ENCODE measurements around the gene TRIOBP.
"Not testable (repeated sequence)": the region's sequence is repeated elsewhere in the genome, so short reads cannot be mapped to it uniquely, and the experiment has no call there.

TRIOBP gene

DNA sequence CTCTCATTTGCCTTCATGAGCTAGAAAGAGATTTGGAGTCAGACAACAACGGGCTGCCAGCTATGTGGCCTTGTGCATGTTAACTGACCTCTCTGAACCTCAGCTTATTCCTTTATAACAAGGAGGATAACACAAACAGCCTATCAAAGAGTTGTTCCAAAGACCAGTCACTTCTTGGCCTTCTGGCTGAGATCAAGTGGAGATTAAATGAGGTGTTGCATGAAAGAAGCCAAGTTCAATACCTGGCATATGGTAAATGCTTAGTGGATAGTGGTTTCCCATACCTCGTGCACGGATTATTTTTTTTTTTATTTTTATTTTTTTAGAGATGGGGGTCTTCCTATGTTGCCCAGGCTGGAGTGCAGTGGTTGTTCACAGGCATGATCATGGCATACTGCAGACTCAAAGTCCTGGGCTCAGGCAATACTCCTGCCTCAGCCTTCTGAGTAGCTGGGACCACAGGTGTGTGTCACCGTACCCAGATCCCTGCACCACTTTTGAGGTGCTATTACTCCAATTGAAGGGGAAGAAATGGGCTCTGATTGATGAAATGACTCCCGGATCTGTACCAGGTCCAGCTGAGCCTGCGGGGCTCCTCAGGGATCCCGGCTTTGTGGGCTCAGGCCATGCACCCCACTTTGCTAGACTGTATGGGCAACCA, 16.5 kb upstream of the TRIOBP start:
- Histone ChIP-seq H3K79me2 (ENCODE audit: control insufficient read depth, insufficient read depth, low read length, unreplicated experiment) (peaks cover 26% of the 10 kb centered on the region), H3K27ac (ENCODE audit: low read depth, low read length) (0 out of 2 replicates have a peak overlapping the region, but pooled peaks have one; percentile 19), H3K27me3 (ENCODE audit: insufficient read depth, low read length) (no peaks in the 10 kb centered on the region), H3K36me3 (ENCODE audit: insufficient read depth, low read length) (peaks cover 3% of the 10 kb centered on the region; the same call in 1 of the 2 replicates), H3K4me1 (ENCODE audit: control insufficient read depth, insufficient read depth, low read length, unreplicated experiment) (peaks cover 13% of the 10 kb centered on the region), H2AFZ (ENCODE audit: low read length, unreplicated experiment) (no peak overlapping the region), H3K4me3 (ENCODE audit: low read depth, low read length) (no peak overlapping the region)

DNA sequence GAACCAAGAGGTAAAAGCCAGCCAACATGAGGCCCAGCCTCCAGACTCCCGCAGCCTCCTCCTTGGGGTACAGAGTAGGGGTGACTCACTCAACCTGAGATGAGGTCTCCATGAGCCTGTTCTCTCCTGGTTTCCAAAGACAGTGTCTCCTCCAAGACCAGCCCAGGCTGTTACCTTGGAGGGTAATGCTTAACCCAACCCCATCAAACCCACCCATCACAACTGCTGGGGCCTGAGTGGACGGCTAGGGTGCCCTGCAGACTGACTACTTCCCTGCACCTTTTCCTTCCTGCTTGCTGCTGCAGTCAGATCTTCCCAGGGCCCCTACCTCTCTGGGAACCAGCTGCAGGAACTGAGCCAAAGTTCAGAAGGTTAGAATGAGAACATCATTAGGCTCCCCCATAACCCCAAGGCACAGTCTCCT, 15.8 kb upstream of the TRIOBP start:
- peaks cover 3% of the 10 kb centered on the region; the same call in 1 of the 2 replicates for H3K36me3 ChIP-seq (ENCODE audit: insufficient read depth, low read length)
- no peaks in the 10 kb centered on the region for H3K27me3 ChIP-seq (ENCODE audit: insufficient read depth, low read length)
- peak overlapping the region; percentile 24 for H3K27ac ChIP-seq (ENCODE audit: low read depth, low read length)
- no peak overlapping the region for H3K4me3 ChIP-seq (ENCODE audit: low read depth, low read length)
- no peak overlapping the region for H2AFZ ChIP-seq (ENCODE audit: low read length, unreplicated experiment)
- peaks cover 20% of the 10 kb centered on the region for H3K79me2 ChIP-seq (ENCODE audit: control insufficient read depth, insufficient read depth, low read length, unreplicated experiment)
- peaks cover 13% of the 10 kb centered on the region for H3K4me1 ChIP-seq (ENCODE audit: control insufficient read depth, insufficient read depth, low read length, unreplicated experiment)

DNA sequence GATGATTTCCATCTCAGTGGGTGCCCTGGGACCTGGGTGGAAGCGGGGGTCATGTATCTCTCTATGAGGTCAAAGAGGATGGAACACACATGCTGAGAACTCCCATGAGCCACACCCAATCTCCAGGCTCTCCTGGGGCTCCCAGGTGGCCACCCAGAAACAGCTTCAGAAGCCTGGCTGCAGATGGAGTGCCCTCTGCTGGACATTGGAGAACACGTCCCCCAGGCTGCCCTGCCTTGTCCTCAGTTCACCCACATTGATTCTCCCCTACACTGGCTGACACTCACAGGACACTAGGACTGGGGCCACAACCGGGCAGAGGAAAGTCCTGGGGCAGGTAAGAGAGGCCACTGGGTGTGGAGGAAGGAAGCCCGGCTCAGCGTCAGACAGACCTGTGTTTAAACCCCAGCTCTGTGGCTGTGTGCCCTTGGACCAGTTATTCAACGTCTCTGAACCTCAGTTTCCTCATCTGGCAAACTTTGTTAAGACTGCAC, 15.2 kb upstream of the TRIOBP start:
- H3K4me1 ChIP-seq (ENCODE audit: control insufficient read depth, insufficient read depth, low read length, unreplicated experiment): peaks cover 13% of the 10 kb centered on the region
- H3K4me3 ChIP-seq (ENCODE audit: low read depth, low read length): no peak overlapping the region
- no peak overlapping the region for H2AFZ ChIP-seq (ENCODE audit: low read length, unreplicated experiment)
- peaks cover 3% of the 10 kb centered on the region; the same call in 1 of the 2 replicates for H3K36me3 ChIP-seq (ENCODE audit: insufficient read depth, low read length)
- peaks cover 14% of the 10 kb centered on the region for H3K79me2 ChIP-seq (ENCODE audit: control insufficient read depth, insufficient read depth, low read length, unreplicated experiment)
- no peaks in the 10 kb centered on the region for H3K27me3 ChIP-seq (ENCODE audit: insufficient read depth, low read length)
- peak overlapping the region; percentile 24 for H3K27ac ChIP-seq (ENCODE audit: low read depth, low read length)

DNA sequence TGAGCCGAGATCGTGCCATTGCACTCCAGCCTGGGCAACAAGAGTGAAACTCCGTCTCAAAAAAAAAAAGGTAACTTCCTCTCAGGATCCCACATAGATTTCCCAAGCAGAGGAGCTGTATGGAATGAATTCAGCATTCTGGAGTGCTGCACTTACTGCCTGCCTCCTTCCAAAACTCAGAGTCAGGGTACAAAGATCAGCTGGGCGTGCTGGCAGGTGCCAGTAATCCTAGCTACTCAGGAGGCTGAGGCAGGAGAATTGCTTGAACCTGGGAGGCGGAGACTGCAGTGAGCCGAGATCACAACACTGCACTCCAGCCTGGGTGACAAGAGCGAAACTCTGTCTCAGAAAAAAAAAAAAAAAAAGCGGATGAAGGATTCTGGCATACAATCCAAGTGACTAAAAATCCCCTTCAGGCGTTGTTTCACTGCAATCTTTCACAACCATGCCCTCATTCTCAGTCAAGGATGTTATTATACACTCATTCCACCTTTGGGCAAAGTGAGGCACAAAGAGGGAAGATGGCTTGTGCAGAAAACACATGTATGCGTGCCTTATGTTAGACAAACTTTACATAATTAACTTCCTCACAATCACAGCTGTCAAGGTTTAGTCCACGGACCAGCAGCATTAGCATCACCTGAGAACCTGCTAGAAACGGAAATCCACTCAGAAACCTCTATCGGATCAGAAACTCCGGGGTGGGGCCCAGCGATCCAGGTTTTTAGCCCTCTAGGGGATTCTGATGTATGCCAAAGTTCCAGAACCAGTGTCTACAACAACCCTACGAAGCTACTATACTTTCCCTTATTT, 11.8 kb upstream of the TRIOBP start:
- Histone ChIP-seq H2AFZ (ENCODE audit: low read length, unreplicated experiment) (no peak overlapping the region), H3K27me3 (ENCODE audit: insufficient read depth, low read length) (no peaks in the 10 kb centered on the region), H3K36me3 (ENCODE audit: insufficient read depth, low read length) (no peaks in the 10 kb centered on the region), H3K4me1 (ENCODE audit: control insufficient read depth, insufficient read depth, low read length, unreplicated experiment) (peaks cover 10% of the 10 kb centered on the region), H3K27ac (ENCODE audit: low read depth, low read length) (no peak overlapping the region), H3K4me3 (ENCODE audit: low read depth, low read length) (no peak overlapping the region), H3K79me2 (ENCODE audit: control insufficient read depth, insufficient read depth, low read length, unreplicated experiment) (peaks cover 7% of the 10 kb centered on the region)

GRCh38 chr22:37686002-37686982, 10.6 kb upstream of the TRIOBP start, which contains the start of gene NOL12:
NOL12 (plus strand) TSS chr22:37686343; CDS start chr22:37686393, 50 bp downstream.
- H3K4me1 ChIP-seq (ENCODE audit: control insufficient read depth, insufficient read depth, low read length, unreplicated experiment): peaks cover 2% of the 10 kb centered on the region
- H3K79me2 ChIP-seq (ENCODE audit: control insufficient read depth, insufficient read depth, low read length, unreplicated experiment): peaks cover 7% of the 10 kb centered on the region
- peak within 1 kb of the TSS; percentile 93 for H3K4me3 ChIP-seq (ENCODE audit: low read depth, low read length)
- peak within 1 kb of the TSS; percentile 71 for H3K27ac ChIP-seq (ENCODE audit: low read depth, low read length)
- no peak within 1 kb of the TSS for H2AFZ ChIP-seq (ENCODE audit: low read length, unreplicated experiment)
- H3K27me3 ChIP-seq (ENCODE audit: insufficient read depth, low read length): no peaks in the 10 kb centered on the region
- H3K36me3 ChIP-seq (ENCODE audit: insufficient read depth, low read length): no peaks in the 10 kb centered on the region

- Histone ChIP-seq H3K27ac (ENCODE audit: low read depth, low read length) (no peak overlapping the region), H3K4me3 (ENCODE audit: low read depth, low read length) (no peak overlapping the region), H2AFZ (ENCODE audit: low read length, unreplicated experiment) (no peak overlapping the region), H3K79me2 (ENCODE audit: control insufficient read depth, insufficient read depth, low read length, unreplicated experiment) (peaks cover 7% of the 10 kb centered on the region), H3K4me1 (ENCODE audit: control insufficient read depth, insufficient read depth, low read length, unreplicated experiment) (no peaks in the 10 kb centered on the region), H3K27me3 (ENCODE audit: insufficient read depth, low read length) (no peaks in the 10 kb centered on the region), H3K36me3 (ENCODE audit: insufficient read depth, low read length) (no peaks in the 10 kb centered on the region)
Measured at GRCh38 chr22:37690407-37690806, 6.4 kb upstream of the TRIOBP start.

- Histone ChIP-seq H3K4me3 (ENCODE audit: low read depth, low read length) (no peak overlapping the region), H3K36me3 (ENCODE audit: insufficient read depth, low read length) (no peaks in the 10 kb centered on the region), H3K4me1 (ENCODE audit: control insufficient read depth, insufficient read depth, low read length, unreplicated experiment) (peaks cover 4% of the 10 kb centered on the region), H3K27me3 (ENCODE audit: insufficient read depth, low read length) (no peaks in the 10 kb centered on the region), H2AFZ (ENCODE audit: low read length, unreplicated experiment) (no peak overlapping the region), H3K79me2 (ENCODE audit: control insufficient read depth, insufficient read depth, low read length, unreplicated experiment) (peaks cover 7% of the 10 kb centered on the region), H3K27ac (ENCODE audit: low read depth, low read length) (no peak overlapping the region)
Measured at GRCh38 chr22:37690901-37691504, 5.8 kb upstream of the TRIOBP start.

- Histone ChIP-seq H2AFZ (ENCODE audit: low read length, unreplicated experiment) (no peak overlapping the region), H3K4me1 (ENCODE audit: control insufficient read depth, insufficient read depth, low read length, unreplicated experiment) (peaks cover 11% of the 10 kb centered on the region), H3K4me3 (ENCODE audit: low read depth, low read length) (no peak overlapping the region), H3K79me2 (ENCODE audit: control insufficient read depth, insufficient read depth, low read length, unreplicated experiment) (peaks cover 1% of the 10 kb centered on the region), H3K36me3 (ENCODE audit: insufficient read depth, low read length) (no peaks in the 10 kb centered on the region), H3K27ac (ENCODE audit: low read depth, low read length) (no peak overlapping the region), H3K27me3 (ENCODE audit: insufficient read depth, low read length) (no peaks in the 10 kb centered on the region)
Measured at GRCh38 chr22:37692627-37693285, 4.1 kb upstream of the TRIOBP start.

DNA sequence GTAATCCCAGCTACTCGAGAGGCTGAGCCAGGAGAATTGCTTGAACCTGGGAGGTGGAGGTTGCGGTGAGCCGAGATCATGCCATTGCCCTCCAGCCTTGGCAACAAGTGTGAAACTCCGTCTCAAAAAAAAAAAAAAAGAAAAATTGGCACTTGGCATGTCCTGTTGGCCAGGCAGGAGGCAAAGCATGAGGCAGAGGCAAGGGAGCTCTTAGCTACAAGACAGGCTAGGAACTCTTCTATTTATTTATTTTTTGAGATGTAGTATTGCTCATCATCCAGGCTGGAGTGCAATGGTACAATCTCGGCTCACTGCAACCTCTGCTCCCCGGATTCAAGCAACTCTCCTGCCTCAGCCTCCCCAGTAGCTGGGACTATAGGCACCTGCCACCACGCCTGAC, 2.7 kb upstream of the TRIOBP start:
- H3K36me3 ChIP-seq (ENCODE audit: insufficient read depth, low read length); H3K27me3 ChIP-seq (ENCODE audit: insufficient read depth, low read length); H3K4me3 ChIP-seq (ENCODE audit: low read depth, low read length); H2AFZ ChIP-seq (ENCODE audit: low read length, unreplicated experiment); H3K27ac ChIP-seq (ENCODE audit: low read depth, low read length); H3K79me2 ChIP-seq (ENCODE audit: control insufficient read depth, insufficient read depth, low read length, unreplicated experiment): not testable (repeated sequence)
- peaks cover 11% of the 10 kb centered on the region for H3K4me1 ChIP-seq (ENCODE audit: control insufficient read depth, insufficient read depth, low read length, unreplicated experiment)

Measured in ACC112 (cell line).